Stomach (tissue), 4 donors: Measurements from ENCODE around the gene LHB.
A peak's percentile ranks its signal among the peaks of the same experiment; 100 is the strongest.

ENCODE experiments used
- CTCF ChIP-seq, 7 experiments: fragments of 450-650 bp in 4 of 7; fragments of 200-600 bp in 3 of 7; sonication (generic) in 3 of 7; IDR thresholded peaks; one replicate each; pipeline ENCODE4 v1.5.1; 2016 to 2019; ENCODE audit warnings: antibody characterized with exemption in 7 of 7, control low read depth in 2 of 7, mild to moderate bottlenecking in 1 of 7
- EP300 ChIP-seq: sonication (generic); formaldehyde crosslinking; IDR thresholded peaks from one replicate; pipeline ENCODE4 v1.6.1; 2017; ENCODE audit warnings: antibody characterized with exemption
- POLR2A ChIP-seq, 4 donors: fragments of 450-650 bp; IDR thresholded peaks; one replicate each; pipeline ENCODE4 v1.6.1; 2016; ENCODE audit warnings: antibody characterized with exemption in 4 of 4, control low read depth in 2 of 4, mild to moderate bottlenecking in 1 of 4, moderate library complexity in 1 of 4
- POLR2AphosphoS5 ChIP-seq, 3 donors: sonication (generic); formaldehyde crosslinking; IDR thresholded peaks; one replicate each; pipeline ENCODE4 v1.6.1; 2016; ENCODE audit warnings: antibody characterized with exemption in 3 of 3

DNA sequence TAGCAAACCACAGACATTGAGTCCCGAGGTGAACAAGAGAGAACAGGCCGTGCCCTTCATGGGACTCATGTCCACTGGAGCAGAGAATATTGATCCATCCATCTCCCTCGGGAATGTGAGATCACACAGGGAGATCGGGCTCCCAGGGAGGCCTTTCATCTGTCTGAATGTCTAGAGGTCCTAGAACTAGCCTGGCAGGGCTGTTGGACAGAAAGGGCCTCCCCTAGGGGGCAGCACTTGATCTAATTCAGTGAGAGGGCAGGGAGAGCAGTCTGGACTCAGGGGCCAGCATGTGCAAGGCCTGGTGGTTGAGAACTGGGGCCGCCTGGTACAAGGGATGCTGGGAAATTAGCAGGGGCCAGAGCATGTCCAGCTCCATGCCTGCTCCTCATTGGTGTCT, 18.9 kb downstream of the LHB start:
- TF ChIP-seq CTCF (IDR thresholded peaks at IDR 0.05) (peak in 2 of 7 experiments; percentile 13 to 33), POLR2A (IDR thresholded peaks at IDR 0.05) (no peak), EP300 (no peak), POLR2AphosphoS5 (IDR thresholded peaks at IDR 0.05) (no peak)
